Measurements from ENCODE around the gene TSTD2.

DNA sequence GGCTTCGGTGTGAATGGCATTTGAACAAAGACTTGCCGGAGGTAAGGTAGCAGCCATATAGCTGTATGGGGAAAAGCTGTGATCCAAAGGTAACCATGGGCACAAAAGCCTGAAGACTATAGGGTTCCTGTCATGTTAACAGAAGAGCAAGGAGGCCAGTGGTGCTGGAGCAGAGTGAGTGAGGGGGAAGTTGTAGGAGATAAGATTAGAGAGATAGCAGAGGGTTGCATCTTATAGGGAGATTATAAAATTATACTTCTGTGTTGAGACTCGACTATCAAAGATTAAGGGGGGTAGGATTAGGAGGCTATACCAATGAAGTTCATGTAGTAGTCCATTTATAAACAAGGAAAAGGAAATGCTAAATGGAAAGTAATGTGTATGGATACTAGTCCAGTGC, 3.7 kb upstream of the TSTD2 start:
- TF ChIP-seq, protein P1, sequence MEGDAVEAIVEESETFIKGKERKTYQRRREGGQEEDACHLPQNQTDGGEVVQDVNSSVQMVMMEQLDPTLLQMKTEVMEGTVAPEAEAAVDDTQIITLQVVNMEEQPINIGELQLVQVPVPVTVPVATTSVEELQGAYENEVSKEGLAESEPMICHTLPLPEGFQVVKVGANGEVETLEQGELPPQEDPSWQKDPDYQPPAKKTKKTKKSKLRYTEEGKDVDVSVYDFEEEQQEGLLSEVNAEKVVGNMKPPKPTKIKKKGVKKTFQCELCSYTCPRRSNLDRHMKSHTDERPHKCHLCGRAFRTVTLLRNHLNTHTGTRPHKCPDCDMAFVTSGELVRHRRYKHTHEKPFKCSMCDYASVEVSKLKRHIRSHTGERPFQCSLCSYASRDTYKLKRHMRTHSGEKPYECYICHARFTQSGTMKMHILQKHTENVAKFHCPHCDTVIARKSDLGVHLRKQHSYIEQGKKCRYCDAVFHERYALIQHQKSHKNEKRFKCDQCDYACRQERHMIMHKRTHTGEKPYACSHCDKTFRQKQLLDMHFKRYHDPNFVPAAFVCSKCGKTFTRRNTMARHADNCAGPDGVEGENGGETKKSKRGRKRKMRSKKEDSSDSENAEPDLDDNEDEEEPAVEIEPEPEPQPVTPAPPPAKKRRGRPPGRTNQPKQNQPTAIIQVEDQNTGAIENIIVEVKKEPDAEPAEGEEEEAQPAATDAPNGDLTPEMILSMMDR (IDR thresholded peaks at IDR 0.05; ENCODE audit: low read length): no peak
- no peak for TF ChIP-seq EZH2 (optimal IDR thresholded peaks at IDR 0.05; ENCODE audit: low read depth, low read length)

All from MM.1S (cell line).